Measurements from ENCODE around the gene SLFN5.

The SLFN5 gene

DNA sequence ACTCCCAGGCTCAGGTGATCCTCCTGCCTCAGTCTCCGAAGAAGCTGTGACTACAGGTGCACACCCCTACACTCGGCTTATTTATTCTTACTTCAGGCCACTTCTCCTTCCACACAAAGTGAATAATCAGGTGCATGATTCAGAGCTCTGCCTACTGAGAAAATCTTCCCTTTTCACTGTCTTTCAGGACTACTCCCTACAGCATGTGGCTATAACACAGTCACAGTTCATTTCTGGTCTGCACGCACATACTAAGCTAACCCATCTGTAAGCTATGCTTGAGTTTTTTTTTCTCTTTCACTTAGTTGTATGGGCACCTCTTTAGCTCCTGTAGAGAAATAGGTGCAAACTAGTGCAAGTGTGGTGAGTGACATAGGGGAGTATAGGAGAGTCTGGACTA lies 7.6 kb upstream of the SLFN5 start:
- TF ChIP-seq, protein P1, sequence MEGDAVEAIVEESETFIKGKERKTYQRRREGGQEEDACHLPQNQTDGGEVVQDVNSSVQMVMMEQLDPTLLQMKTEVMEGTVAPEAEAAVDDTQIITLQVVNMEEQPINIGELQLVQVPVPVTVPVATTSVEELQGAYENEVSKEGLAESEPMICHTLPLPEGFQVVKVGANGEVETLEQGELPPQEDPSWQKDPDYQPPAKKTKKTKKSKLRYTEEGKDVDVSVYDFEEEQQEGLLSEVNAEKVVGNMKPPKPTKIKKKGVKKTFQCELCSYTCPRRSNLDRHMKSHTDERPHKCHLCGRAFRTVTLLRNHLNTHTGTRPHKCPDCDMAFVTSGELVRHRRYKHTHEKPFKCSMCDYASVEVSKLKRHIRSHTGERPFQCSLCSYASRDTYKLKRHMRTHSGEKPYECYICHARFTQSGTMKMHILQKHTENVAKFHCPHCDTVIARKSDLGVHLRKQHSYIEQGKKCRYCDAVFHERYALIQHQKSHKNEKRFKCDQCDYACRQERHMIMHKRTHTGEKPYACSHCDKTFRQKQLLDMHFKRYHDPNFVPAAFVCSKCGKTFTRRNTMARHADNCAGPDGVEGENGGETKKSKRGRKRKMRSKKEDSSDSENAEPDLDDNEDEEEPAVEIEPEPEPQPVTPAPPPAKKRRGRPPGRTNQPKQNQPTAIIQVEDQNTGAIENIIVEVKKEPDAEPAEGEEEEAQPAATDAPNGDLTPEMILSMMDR (IDR thresholded peaks at IDR 0.05; ENCODE audit: insufficient read depth, low read depth, low read length, missing control alignments) = no peak
- H3K4me3 ChIP-seq (ENCODE audit: low read depth, low read length) = no peak overlapping the region
- no peak for DNase-seq (ENCODE audit: low read depth)

DNA sequence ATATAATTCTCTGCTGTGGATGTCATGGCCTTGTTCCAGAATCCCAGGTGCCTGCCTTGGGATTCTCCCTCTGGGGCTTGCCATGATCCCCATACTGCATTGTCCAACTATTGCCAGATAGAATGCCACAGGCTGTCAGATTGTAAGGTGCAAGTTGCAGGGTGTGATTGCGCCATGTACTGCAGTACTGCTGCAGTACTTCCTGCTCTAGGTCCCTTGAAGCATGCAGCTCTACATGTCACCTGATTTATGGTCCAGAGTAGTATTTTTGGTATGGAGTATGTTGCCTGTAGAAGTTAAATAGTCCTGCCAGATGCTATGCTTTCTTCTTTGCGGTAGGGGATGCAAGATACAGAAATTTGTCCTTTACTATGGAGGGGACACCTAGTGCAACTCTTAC lies 7.0 kb upstream of the SLFN5 start:
- TF ChIP-seq, protein P1 (IDR thresholded peaks at IDR 0.05; ENCODE audit: insufficient read depth, low read depth, low read length, missing control alignments) = no peak
- H3K4me3 ChIP-seq (ENCODE audit: low read depth, low read length) = no peak overlapping the region
- no peak for DNase-seq (ENCODE audit: low read depth)

- TF ChIP-seq, protein P1 (IDR thresholded peaks at IDR 0.05; ENCODE audit: insufficient read depth, low read depth, low read length, missing control alignments) = no peak
- no peak for DNase-seq (ENCODE audit: low read depth)
- H3K4me3 ChIP-seq (ENCODE audit: low read depth, low read length) = no peak overlapping the region
These were observed 6.1 kb upstream of the SLFN5 start for GRCh38 chr17:35236821-35237220.

DNA sequence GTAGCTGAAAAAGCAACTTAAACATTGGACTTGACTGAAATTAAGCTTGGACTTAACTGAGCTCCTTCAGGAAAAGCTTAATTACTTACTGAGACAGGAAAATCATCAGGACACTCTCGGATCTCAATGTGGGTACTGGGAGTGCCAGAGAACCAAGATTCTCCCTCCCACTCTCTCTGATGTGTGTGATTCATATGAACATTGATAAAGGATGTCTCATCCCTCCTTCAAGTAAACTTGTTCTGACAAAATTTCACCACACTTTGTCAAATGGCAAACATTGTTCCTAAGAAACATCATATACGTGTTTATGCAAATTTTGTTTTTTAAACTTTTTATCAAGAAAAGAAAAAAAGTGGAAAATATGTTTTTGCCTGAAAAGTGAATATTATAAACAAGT lies 4.1 kb upstream of the SLFN5 start:
- no peak overlapping the region for H3K4me3 ChIP-seq (ENCODE audit: low read depth, low read length)
- DNase-seq (ENCODE audit: low read depth) = no peak
- TF ChIP-seq, protein P1 (IDR thresholded peaks at IDR 0.05; ENCODE audit: insufficient read depth, low read depth, low read length, missing control alignments) = no peak

GRCh38 chr17:35239823-35240222 lies 3.0 kb upstream of the SLFN5 start:
- TF ChIP-seq, protein P1 (IDR thresholded peaks at IDR 0.05; ENCODE audit: insufficient read depth, low read depth, low read length, missing control alignments) = no peak
- H3K4me3 ChIP-seq (ENCODE audit: low read depth, low read length) = no peak overlapping the region
- DNase-seq (ENCODE audit: low read depth) = no peak

- no peak overlapping the region for H3K4me3 ChIP-seq (ENCODE audit: low read depth, low read length)
- TF ChIP-seq, protein P1 (IDR thresholded peaks at IDR 0.05; ENCODE audit: insufficient read depth, low read depth, low read length, missing control alignments) = no peak
- no peak for DNase-seq (ENCODE audit: low read depth)
These were observed 2.0 kb upstream of the SLFN5 start for GRCh38 chr17:35240861-35241260.

- H3K4me3 ChIP-seq (ENCODE audit: low read depth, low read length) = peak overlapping the region; percentile 99
- DNase-seq (ENCODE audit: low read depth) = no peak
- TF ChIP-seq, protein P1 (IDR thresholded peaks at IDR 0.05; ENCODE audit: insufficient read depth, low read depth, low read length, missing control alignments) = no peak
These were observed 1.4 kb upstream of the SLFN5 start for GRCh38 chr17:35241520-35241919.
